ENCODE measurements around the gene FADS2. TPM values are rescaled to one million over a fixed set of nuclear protein-coding genes. Genes with fewer than 3 reads are reported as not detected.

FADS2 gene
- total and polyA plus RNA-seq, 2 of the 13 experiments (the other 11 are each of a cell fraction or from before 2014, with no cell fraction given) = 90.1 to 124 TPM

- TF ChIP-seq TBX2 (CRISPR knock-in tag; IDR thresholded peaks at IDR 0.05; ENCODE audit: borderline replicate concordance) (no peak), HNRNPLL (IDR thresholded peaks at IDR 0.05; ENCODE audit: low read depth, low read length, poor library complexity, severe bottlenecking) (peak; percentile 52), ZBTB7B (CRISPR knock-in tag; IDR thresholded peaks at IDR 0.05) (0 out of 2 replicates have a peak, but pooled peaks have one; percentile 14), ZNF607 (CRISPR knock-in tag; IDR thresholded peaks at IDR 0.05; ENCODE audit: borderline replicate concordance) (0 out of 2 replicates have a peak, but pooled peaks have one; percentile 62), ZNF687 (CRISPR knock-in tag; IDR thresholded peaks at IDR 0.05) (peak; percentile 59), ZBTB14 (CRISPR knock-in tag; IDR thresholded peaks at IDR 0.05) (peak; percentile 47; the same call in 1 of the 2 replicates), ZNF713 (CRISPR knock-in tag; IDR thresholded peaks at IDR 0.05) (0 out of 2 replicates have a peak, but pooled peaks have one; percentile 43)
Observed at GRCh38 chr11:61828629-61829407, 718 bp downstream of the FADS2 start (continued).

All from HepG2 (cell line).